ENCODE results near the gene LRP1-AS.

- TF ChIP-seq CTCF (IDR thresholded peaks at IDR 0.05) (no peak), POLR2A (IDR thresholded peaks at IDR 0.05) (no peak)
Observed at GRCh38 chr12:57099047-57099714, 48.2 kb downstream of the LRP1-AS start.

Data from prostate gland (tissue), 2 donors.